GM23338 (cell line): ENCODE measurements around the gene NKD1. TPM values are rescaled to one million over a fixed set of nuclear protein-coding genes. Genes with fewer than 3 reads are reported as not detected.

ENCODE experiments used
- ATAC-seq: fragments of 200-7000 bp; cut with Tn5 transposase; 3 replicates; pipeline ENCODE4 v1.9.1; 2020
- DNase-seq: peaks from one replicate; pipeline ENCODE4 v3.0.0-alpha.2; 2015; ENCODE audit warnings: low spot score
- H2AFZ ChIP-seq: fragments of 200-600 bp; sonication (generic); 2 replicates; pipeline ENCODE4 v1.8.0; 2016; ENCODE audit warnings: antibody characterized with exemption, mild to moderate bottlenecking, moderate library complexity
- H3F3A ChIP-seq: fragments of 200-600 bp; sonication (generic); replicated peaks from 2 replicates; pipeline ENCODE4 v1.8.0; 2017; ENCODE audit warnings: antibody characterized with exemption, mixed run types, low read depth
- H3K27ac ChIP-seq: fragments of 200-600 bp; sonication (generic); 2 replicates; pipeline ENCODE4 v1.6.1; 2016; ENCODE audit warnings: low read depth
- H3K27me3 ChIP-seq: fragments of 200-600 bp; sonication (generic); 2 replicates; pipeline ENCODE4 v1.8.0; 2016; ENCODE audit warnings: mild to moderate bottlenecking, mixed run types, moderate library complexity; ENCODE audit not compliant: insufficient read depth
- H3K36me3 ChIP-seq: fragments of 200-600 bp; sonication (generic); 2 replicates; pipeline ENCODE4 v1.8.0; 2016; ENCODE audit warnings: mild to moderate bottlenecking; ENCODE audit not compliant: insufficient read depth
- H3K4me1 ChIP-seq: fragments of 200-600 bp; sonication (generic); 2 replicates; pipeline ENCODE4 v1.8.0; 2016; ENCODE audit warnings: mild to moderate bottlenecking, moderate library complexity; ENCODE audit not compliant: insufficient read depth
- H3K4me2 ChIP-seq: fragments of 200-600 bp; sonication (generic); 2 replicates; pipeline ENCODE4 v1.7.1; 2017; ENCODE audit warnings: mixed run types
- H3K4me3 ChIP-seq: fragments of 200-600 bp; sonication (generic); 2 replicates; pipeline ENCODE4 v1.6.1; 2016; ENCODE audit warnings: mixed run types
- H3K79me2 ChIP-seq: fragments of 200-600 bp; sonication (generic); replicated peaks from 2 replicates; pipeline ENCODE4 v1.8.0; 2017; ENCODE audit warnings: mild to moderate bottlenecking; ENCODE audit not compliant: insufficient read depth
- H3K9me2 ChIP-seq: fragments of 200-600 bp; sonication (generic); 2 replicates; pipeline ENCODE4 v1.8.0; 2017; ENCODE audit not compliant: insufficient read depth
- H4K20me1 ChIP-seq: fragments of 200-600 bp; sonication (generic); replicated peaks from 2 replicates; pipeline ENCODE4 v1.8.0; 2017; ENCODE audit warnings: mild to moderate bottlenecking; ENCODE audit not compliant: insufficient read depth
- H3K27ac Mint-ChIP-seq: 2 replicates; pipeline ENCODE4 v1.8.0; 2020; ENCODE audit warnings: inconsistent platforms, mild to moderate bottlenecking, moderate library complexity, mixed read lengths
- H3K27me3 Mint-ChIP-seq: 3 replicates; pipeline ENCODE4 v1.8.0; 2022; ENCODE audit warnings: low read depth, mild to moderate bottlenecking, moderate library complexity, mixed read lengths, inconsistent platforms; ENCODE audit not compliant: insufficient read depth, poor library complexity
- H3K36me3 Mint-ChIP-seq: 3 replicates; pipeline ENCODE4 v1.8.0; 2021; ENCODE audit warnings: low read depth, mild to moderate bottlenecking, inconsistent platforms, moderate library complexity, mixed read lengths
- H3K4me1 Mint-ChIP-seq: 3 replicates; pipeline ENCODE4 v1.8.0; 2020; ENCODE audit warnings: mild to moderate bottlenecking, inconsistent platforms, mixed read lengths
- H3K4me3 Mint-ChIP-seq: 3 replicates; pipeline ENCODE4 v1.8.0; 2021; ENCODE audit warnings: moderate library complexity, mild to moderate bottlenecking, inconsistent platforms, mixed read lengths
- H3K9me3 Mint-ChIP-seq: 3 replicates; pipeline ENCODE4 v1.8.0; 2020; ENCODE audit warnings: moderate library complexity, mild to moderate bottlenecking, inconsistent platforms, mixed read lengths
- CREB1 ChIP-seq: fragments of 250-450 bp; sonication (Bioruptor Pico); IDR thresholded peaks from 2 replicates; pipeline ENCODE4 v1.5.0; 2020; ENCODE audit warnings: low read depth, mild to moderate bottlenecking, moderate library complexity
- EZH2 ChIP-seq: fragments of 200-600 bp; sonication (generic); IDR thresholded peaks from one replicate; pipeline ENCODE4 v1.8.0; 2017; ENCODE audit warnings: antibody characterized with exemption, mild to moderate bottlenecking, low read depth; ENCODE audit not compliant: unreplicated experiment
- EZH2phosphoT487 ChIP-seq: fragments of 200-600 bp; sonication (generic); IDR thresholded peaks from one replicate; pipeline ENCODE4 v1.8.1; 2018; ENCODE audit warnings: antibody characterized with exemption; ENCODE audit not compliant: unreplicated experiment
- JUNB ChIP-seq: IDR thresholded peaks from one replicate; pipeline ENCODE4 v1.6.1; 2016; ENCODE audit warnings: antibody characterized with exemption; ENCODE audit not compliant: unreplicated experiment
- NANOG ChIP-seq: IDR thresholded peaks from 2 replicates; pipeline ENCODE4 v1.6.1; 2016; ENCODE audit warnings: antibody characterized with exemption, borderline replicate concordance
- POLR2AphosphoS5 ChIP-seq: IDR thresholded peaks from 2 replicates; pipeline ENCODE4 v1.6.1; 2016; ENCODE audit warnings: antibody characterized with exemption, low read depth
- STAT1 ChIP-seq: IDR thresholded peaks from one replicate; pipeline ENCODE4 v1.6.1; 2016; ENCODE audit warnings: antibody characterized with exemption; ENCODE audit not compliant: unreplicated experiment
- ZNF114 ChIP-seq: fragments of 250-450 bp; sonication (Bioruptor Pico); IDR thresholded peaks from 2 replicates; pipeline ENCODE4 v1.5.0; 2020; ENCODE audit warnings: mild to moderate bottlenecking, moderate library complexity
- ZNF331 ChIP-seq: fragments of 250-450 bp; sonication (Bioruptor Pico); IDR thresholded peaks from 2 replicates; pipeline ENCODE4 v1.5.0; 2020; ENCODE audit warnings: low read depth, mild to moderate bottlenecking, moderate library complexity
- polyA plus RNA-seq: library from polyadenylated mRNA; unstranded; fragments of >200 nt; fragmentation: Nextera tagmentation; extraction: Ambion mirVana; gene quantifications from 2 replicates; pipeline ENCODE4 v1.2.1, GENCODE V29; 2016
- total RNA-seq: library from RNA; depleted of rRNA; stranded (reverse); fragments of >200 nt; shearing (Covaris generic); gene quantifications from 2 replicates; pipeline ENCODE4 v1.2.3, GENCODE V29; 2014
- TF ChIP-seq, protein P1 (sequence below): IDR thresholded peaks from 2 replicates; pipeline ENCODE4 v1.6.1; 2016; ENCODE audit warnings: antibody characterized with exemption
- TF ChIP-seq, protein P2 (sequence below): IDR thresholded peaks from one replicate; pipeline ENCODE4 v1.6.1; 2018; ENCODE audit warnings: antibody characterized with exemption; ENCODE audit not compliant: unreplicated experiment
- TF ChIP-seq, protein P3 (sequence below), 2 experiments: fragments of 200-600 bp in 1 of 2; sonication (generic) in 1 of 2; conservative IDR thresholded peaks; 2 replicates each; pipeline versions ENCODE4 v1.5.1 to v1.6.1; 2016 to 2017; ENCODE audit warnings: antibody characterized with exemption in 2 of 2, low read depth in 2 of 2, mild to moderate bottlenecking in 2 of 2, moderate library complexity in 1 of 2
- TF ChIP-seq, protein P4 (sequence below): fragments of 250-450 bp; sonication (Bioruptor Pico); IDR thresholded peaks from 2 replicates; pipeline ENCODE4 v1.5.0; 2020; ENCODE audit warnings: mild to moderate bottlenecking, moderate library complexity

Gene NKD1
- total and polyA plus RNA-seq, 2 experiments from 2014 or later = 2.1 to 2.3 TPM

DNA sequence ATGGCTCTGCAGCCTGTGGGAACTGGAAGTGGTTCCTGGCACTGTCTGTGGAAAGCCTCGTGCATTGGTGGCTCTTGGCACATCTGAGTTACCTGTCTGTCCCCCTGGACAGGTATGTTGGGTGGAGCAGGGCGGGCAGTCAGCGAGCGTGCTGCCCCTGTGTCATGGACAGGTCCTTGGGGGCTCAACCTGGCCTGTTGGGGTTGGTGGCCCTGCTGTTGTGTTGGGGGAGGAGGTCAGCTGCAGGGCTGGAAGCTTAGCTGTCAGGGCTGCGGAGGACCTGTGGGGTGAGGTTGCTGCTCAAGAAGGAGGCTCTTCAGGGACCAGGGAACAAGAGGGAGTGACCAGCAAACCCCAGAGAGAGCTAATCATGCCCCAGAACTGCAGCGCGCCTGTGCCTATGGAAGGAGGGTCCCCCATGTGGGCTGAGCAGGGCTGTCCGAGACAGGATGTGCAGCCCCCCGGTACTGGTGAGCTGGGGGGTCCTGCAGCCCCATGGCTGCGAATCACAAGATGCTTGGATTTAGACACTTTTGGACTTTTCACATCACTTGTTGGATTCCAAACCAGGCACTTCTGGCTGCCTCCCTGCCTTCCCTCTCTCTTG is 7.2 kb downstream of the NKD1 start:
- H3K4me2 ChIP-seq = no peak overlapping the region
- Mint-ChIP-seq H3K27me3 (peaks cover 6% of the 10 kb centered on the region), H3K9me3 (peaks cover 9% of the 10 kb centered on the region), H3K4me1 (peaks cover 5% of the 10 kb centered on the region; the same call in 2 of the 3 replicates), H3K4me3 (no peak overlapping the region), H3K27ac (no peak overlapping the region), H3K36me3 (peaks cover 8% of the 10 kb centered on the region; the same call in 2 of the 3 replicates)
- TF ChIP-seq NANOG = no peak
- TF ChIP-seq, protein P1, sequence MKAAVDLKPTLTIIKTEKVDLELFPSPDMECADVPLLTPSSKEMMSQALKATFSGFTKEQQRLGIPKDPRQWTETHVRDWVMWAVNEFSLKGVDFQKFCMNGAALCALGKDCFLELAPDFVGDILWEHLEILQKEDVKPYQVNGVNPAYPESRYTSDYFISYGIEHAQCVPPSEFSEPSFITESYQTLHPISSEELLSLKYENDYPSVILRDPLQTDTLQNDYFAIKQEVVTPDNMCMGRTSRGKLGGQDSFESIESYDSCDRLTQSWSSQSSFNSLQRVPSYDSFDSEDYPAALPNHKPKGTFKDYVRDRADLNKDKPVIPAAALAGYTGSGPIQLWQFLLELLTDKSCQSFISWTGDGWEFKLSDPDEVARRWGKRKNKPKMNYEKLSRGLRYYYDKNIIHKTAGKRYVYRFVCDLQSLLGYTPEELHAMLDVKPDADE = no peak
- TF ChIP-seq JUNB = no peak
- TF ChIP-seq EZH2phosphoT487 = no peak
- TF ChIP-seq STAT1 = no peak
- no peak for TF ChIP-seq POLR2AphosphoS5
- TF ChIP-seq ZNF114 = no peak
- TF ChIP-seq, protein P2, sequence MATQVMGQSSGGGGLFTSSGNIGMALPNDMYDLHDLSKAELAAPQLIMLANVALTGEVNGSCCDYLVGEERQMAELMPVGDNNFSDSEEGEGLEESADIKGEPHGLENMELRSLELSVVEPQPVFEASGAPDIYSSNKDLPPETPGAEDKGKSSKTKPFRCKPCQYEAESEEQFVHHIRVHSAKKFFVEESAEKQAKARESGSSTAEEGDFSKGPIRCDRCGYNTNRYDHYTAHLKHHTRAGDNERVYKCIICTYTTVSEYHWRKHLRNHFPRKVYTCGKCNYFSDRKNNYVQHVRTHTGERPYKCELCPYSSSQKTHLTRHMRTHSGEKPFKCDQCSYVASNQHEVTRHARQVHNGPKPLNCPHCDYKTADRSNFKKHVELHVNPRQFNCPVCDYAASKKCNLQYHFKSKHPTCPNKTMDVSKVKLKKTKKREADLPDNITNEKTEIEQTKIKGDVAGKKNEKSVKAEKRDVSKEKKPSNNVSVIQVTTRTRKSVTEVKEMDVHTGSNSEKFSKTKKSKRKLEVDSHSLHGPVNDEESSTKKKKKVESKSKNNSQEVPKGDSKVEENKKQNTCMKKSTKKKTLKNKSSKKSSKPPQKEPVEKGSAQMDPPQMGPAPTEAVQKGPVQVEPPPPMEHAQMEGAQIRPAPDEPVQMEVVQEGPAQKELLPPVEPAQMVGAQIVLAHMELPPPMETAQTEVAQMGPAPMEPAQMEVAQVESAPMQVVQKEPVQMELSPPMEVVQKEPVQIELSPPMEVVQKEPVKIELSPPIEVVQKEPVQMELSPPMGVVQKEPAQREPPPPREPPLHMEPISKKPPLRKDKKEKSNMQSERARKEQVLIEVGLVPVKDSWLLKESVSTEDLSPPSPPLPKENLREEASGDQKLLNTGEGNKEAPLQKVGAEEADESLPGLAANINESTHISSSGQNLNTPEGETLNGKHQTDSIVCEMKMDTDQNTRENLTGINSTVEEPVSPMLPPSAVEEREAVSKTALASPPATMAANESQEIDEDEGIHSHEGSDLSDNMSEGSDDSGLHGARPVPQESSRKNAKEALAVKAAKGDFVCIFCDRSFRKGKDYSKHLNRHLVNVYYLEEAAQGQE = no peak
- TF ChIP-seq ZNF331 = no peak
- TF ChIP-seq, protein P3, sequence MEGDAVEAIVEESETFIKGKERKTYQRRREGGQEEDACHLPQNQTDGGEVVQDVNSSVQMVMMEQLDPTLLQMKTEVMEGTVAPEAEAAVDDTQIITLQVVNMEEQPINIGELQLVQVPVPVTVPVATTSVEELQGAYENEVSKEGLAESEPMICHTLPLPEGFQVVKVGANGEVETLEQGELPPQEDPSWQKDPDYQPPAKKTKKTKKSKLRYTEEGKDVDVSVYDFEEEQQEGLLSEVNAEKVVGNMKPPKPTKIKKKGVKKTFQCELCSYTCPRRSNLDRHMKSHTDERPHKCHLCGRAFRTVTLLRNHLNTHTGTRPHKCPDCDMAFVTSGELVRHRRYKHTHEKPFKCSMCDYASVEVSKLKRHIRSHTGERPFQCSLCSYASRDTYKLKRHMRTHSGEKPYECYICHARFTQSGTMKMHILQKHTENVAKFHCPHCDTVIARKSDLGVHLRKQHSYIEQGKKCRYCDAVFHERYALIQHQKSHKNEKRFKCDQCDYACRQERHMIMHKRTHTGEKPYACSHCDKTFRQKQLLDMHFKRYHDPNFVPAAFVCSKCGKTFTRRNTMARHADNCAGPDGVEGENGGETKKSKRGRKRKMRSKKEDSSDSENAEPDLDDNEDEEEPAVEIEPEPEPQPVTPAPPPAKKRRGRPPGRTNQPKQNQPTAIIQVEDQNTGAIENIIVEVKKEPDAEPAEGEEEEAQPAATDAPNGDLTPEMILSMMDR (conservative IDR thresholded peaks at IDR 0.05; ENCODE audit: low read depth in 2 of 2) = no peak
- no peak for TF ChIP-seq EZH2
- TF ChIP-seq, protein P4, sequence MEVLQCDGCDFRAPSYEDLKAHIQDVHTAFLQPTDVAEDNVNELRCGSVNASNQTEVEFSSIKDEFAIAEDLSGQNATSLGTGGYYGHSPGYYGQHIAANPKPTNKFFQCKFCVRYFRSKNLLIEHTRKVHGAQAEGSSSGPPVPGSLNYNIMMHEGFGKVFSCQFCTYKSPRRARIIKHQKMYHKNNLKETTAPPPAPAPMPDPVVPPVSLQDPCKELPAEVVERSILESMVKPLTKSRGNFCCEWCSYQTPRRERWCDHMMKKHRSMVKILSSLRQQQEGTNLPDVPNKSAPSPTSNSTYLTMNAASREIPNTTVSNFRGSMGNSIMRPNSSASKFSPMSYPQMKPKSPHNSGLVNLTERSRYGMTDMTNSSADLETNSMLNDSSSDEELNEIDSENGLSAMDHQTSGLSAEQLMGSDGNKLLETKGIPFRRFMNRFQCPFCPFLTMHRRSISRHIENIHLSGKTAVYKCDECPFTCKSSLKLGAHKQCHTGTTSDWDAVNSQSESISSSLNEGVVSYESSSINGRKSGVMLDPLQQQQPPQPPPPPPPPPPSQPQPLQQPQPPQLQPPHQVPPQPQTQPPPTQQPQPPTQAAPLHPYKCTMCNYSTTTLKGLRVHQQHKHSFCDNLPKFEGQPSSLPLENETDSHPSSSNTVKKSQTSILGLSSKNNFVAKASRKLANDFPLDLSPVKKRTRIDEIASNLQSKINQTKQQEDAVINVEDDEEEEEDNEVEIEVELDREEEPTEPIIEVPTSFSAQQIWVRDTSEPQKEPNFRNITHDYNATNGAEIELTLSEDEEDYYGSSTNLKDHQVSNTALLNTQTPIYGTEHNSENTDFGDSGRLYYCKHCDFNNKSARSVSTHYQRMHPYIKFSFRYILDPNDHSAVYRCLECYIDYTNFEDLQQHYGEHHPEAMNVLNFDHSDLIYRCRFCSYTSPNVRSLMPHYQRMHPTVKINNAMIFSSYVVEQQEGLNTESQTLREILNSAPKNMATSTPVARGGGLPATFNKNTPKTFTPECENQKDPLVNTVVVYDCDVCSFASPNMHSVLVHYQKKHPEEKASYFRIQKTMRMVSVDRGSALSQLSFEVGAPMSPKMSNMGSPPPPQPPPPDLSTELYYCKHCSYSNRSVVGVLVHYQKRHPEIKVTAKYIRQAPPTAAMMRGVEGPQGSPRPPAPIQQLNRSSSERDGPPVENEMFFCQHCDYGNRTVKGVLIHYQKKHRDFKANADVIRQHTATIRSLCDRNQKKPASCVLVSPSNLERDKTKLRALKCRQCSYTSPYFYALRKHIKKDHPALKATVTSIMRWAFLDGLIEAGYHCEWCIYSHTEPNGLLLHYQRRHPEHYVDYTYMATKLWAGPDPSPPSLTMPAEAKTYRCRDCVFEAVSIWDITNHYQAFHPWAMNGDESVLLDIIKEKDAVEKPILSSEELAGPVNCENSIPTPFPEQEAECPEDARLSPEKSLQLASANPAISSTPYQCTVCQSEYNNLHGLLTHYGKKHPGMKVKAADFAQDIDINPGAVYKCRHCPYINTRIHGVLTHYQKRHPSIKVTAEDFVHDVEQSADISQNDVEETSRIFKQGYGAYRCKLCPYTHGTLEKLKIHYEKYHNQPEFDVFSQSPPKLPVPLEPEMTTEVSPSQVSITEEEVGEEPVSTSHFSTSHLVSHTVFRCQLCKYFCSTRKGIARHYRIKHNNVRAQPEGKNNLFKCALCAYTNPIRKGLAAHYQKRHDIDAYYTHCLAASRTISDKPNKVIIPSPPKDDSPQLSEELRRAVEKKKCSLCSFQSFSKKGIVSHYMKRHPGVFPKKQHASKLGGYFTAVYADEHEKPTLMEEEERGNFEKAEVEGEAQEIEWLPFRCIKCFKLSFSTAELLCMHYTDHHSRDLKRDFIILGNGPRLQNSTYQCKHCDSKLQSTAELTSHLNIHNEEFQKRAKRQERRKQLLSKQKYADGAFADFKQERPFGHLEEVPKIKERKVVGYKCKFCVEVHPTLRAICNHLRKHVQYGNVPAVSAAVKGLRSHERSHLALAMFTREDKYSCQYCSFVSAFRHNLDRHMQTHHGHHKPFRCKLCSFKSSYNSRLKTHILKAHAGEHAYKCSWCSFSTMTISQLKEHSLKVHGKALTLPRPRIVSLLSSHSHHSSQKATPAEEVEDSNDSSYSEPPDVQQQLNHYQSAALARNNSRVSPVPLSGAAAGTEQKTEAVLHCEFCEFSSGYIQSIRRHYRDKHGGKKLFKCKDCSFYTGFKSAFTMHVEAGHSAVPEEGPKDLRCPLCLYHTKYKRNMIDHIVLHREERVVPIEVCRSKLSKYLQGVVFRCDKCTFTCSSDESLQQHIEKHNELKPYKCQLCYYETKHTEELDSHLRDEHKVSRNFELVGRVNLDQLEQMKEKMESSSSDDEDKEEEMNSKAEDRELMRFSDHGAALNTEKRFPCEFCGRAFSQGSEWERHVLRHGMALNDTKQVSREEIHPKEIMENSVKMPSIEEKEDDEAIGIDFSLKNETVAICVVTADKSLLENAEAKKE = no peak
- TF ChIP-seq CREB1 (CRISPR knock-in tag) = no peak
- H3K36me3 ChIP-seq = no peaks in the 10 kb centered on the region
- no peaks in the 10 kb centered on the region for H3F3A ChIP-seq
- no peak overlapping the region for H3K4me3 ChIP-seq
- peaks cover 7% of the 10 kb centered on the region for H3K27me3 ChIP-seq
- no peaks in the 10 kb centered on the region for H3K79me2 ChIP-seq
- no peak overlapping the region for H2AFZ ChIP-seq
- H4K20me1 ChIP-seq = peaks cover under 1% of the 10 kb centered on the region; the same call in 1 of the 2 replicates
- no peaks in the 10 kb centered on the region for H3K4me1 ChIP-seq
- H3K9me2 ChIP-seq = no peaks in the 10 kb centered on the region
- ATAC-seq (no peak), DNase-seq (no peak)
- no peak overlapping the region for H3K27ac ChIP-seq
